GM18519 (cell line): Measurements from ENCODE around the gene RGS11.
"Not testable (repeated sequence)": the region's sequence is repeated elsewhere in the genome, so short reads cannot be mapped to it uniquely, and the experiment has no call there.

Experiments used
- ATAC-seq: cut with Tn5 transposase; IDR thresholded peaks from one replicate; pipeline ENCODE4 v1.9.1; 2021; ENCODE audit warnings: mild to moderate bottlenecking, moderate library complexity; ENCODE audit not compliant: unreplicated experiment, low FRiP score

RGS11 gene

DNA sequence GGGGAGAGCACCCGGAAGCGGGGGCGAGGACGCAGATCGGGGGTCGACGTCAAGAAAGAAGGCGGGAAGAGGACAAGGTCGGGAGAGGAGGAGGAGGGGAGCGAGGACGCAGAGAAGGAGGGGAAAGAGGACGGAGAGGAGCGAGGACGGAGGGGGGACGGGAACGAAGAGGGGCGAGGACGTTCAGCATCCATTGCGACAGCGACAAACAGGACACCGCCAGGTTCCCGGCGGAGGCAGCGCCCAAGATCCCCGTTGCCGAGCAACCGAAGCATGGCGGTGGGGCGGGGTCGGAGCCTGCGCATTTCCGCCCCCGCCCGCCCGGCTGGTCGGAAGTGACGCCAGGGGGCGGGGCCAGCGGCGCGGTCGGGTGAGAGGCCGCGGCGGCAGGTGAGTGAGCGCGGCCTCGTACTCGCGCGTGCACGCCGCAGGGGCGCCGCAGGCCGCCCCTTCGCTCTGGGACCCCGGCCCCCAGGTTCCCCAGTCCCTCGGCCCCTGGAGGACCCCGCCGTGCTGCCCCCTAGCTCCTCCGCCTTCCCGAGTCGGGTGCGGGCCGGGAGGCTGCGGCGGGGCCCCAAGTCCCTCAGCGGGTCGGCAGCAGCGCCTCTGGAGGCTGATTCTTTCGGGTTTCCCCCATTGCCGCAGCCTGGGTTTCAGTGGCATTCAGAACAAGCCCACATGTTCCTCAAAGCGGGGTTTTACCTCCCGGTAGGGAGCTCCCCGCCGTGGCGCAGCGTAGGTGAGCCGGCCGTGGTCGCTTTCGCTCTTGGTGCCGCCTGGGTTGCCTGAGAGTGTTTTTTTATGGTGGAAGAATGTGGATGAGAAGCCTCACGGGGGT lies 41.1 kb downstream of the RGS11 start, which contains the start of gene FAM234A:
FAM234A (plus strand) TSS at position 354 of the 838 bp plus-strand sequence. CDS start 19,593 bp downstream, outside the sequence.
- peak; percentile 73 for ATAC-seq

- no peak for ATAC-seq
These were observed 44.8 kb downstream of the RGS11 start for GRCh38 chr16:230949-231348.

GRCh38 chr16:230351-230750 lies 45.4 kb downstream of the RGS11 start:
- not testable (repeated sequence) for ATAC-seq

DNA sequence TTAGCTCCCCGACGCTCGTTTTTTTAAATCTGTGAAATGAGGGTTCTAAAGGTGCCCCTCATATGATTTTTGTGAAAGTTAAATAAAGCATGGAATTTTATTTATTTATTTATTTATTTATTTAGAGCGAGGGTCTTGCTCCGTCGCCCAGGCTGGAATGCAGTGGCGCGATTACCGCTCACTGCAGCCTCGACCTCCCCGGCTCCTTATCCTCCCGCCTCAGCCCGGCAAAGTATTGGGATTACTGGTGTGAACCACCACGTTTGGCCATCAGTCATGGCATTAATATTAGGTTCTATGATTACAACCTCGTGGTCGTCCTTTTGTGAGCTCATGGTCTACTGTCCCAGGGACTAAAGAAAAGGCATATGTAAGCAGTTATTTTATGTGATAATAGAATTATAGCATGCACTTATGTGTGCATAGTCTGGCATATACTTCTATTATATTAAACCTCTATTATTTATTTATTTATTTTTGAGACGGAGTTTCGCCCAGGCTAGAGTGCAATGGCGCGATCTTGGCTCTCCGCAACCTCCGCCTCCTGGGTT lies 45.9 kb downstream of the RGS11 start:
- ATAC-seq: no peak

DNA sequence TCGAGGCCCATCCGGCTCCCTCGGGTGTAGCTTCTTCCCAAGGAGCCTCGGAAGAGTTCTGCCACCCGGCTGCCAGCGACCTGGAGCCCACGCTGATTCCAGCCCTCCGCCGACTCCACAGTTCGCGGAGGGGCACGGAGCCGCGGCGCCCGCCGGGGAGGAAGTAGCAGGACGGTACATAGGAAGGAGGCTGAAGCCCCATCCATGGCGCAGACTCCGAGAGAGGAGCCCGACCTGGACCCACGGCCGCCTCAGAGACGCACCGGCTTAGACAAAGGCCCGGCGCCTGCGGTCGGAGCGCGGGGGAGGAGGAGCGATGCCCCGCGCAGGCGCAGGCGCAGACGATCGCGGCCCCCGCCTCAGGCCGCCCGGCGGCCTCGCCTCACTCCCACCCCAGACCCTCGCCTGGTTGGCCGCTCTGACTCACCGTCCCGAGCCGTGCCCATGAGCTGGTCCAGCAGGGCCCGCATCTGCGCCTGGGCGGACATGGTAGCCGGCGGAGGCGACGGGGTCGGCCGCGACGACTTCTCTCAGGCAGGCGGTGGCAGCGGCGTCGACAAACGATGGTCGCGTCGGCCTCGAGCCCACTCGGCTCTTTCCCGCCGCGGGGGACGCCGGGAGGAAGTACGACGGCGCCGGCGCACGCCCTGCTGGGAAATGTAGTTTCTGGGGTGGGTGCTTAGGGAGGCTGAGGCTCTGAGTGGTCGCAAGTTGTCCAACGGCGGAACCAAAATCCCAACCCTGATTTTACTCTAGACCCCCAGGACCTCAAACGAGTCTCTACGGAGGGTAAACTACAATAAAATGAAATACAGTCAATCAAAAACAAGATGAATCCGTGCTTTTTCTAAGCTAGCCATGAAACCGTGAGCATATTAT lies 46.7 kb downstream of the RGS11 start, which contains the start of gene LUC7L:
LUC7L (minus strand) TSS at position 598 of the 879 bp plus-strand sequence; CDS start at position 488, 110 bp downstream.
- ATAC-seq: peak; percentile 66

DNA sequence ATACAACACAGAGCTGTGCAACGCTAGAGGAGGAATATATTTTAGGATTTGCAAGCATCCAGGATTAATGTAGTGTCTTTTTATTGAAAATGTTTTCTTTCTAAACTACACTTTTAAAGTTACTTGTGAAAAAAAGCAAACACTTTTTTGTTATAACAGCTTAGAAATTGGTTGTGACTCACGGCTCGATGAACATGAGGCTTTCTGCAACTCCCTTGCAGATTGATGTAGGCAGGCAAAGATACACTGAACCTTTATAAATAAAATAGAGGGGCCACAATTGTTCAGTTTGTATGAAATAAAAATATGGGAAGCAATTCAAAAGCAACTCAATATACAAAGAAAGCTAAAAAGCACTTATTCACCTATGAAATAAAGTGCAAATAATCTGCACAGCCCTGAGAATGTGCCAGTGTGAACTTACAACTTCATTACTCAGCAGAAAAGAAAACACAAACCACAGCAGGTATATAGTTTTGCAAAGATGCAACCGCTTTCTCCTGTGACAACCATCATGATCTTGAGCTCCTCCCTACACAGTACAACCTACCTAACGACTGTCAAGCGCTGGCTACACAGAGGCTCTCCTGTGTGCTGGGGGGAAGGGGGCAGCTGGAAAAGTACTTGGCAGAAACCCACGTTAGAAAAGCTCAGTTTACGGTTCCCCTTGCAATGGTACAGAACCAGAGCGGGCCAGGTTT lies 47.4 kb downstream of the RGS11 start:
- no peak for ATAC-seq

- ATAC-seq: no peak
These were observed 55.7 kb downstream of the RGS11 start for GRCh38 chr16:220021-220420.
